Effector memory CD4-positive, alpha-beta T cell (primary cell): ENCODE data around the gene PCDH9.

Source experiments
- DNase-seq, 3 donors: peaks; one replicate each; pipeline ENCODE4 v3.0.0-alpha.2; 2020
- H3K27ac ChIP-seq: 2 replicates; pipeline ENCODE4 v1.7.0; 2013; ENCODE audit warnings: mild to moderate bottlenecking, low read length, moderate library complexity; ENCODE audit not compliant: insufficient read depth, poor library complexity, severe bottlenecking
- H3K27me3 ChIP-seq: replicated peaks from 2 replicates; pipeline ENCODE4 v1.7.0; 2013; ENCODE audit warnings: mild to moderate bottlenecking, low read length; ENCODE audit not compliant: insufficient read depth, control insufficient read depth, poor library complexity, severe bottlenecking
- H3K36me3 ChIP-seq: 2 replicates; pipeline ENCODE4 v1.7.0; 2013; ENCODE audit warnings: mild to moderate bottlenecking, low read length, moderate library complexity; ENCODE audit not compliant: control insufficient read depth, insufficient read depth
- H3K4me1 ChIP-seq: 2 replicates; pipeline ENCODE4 v1.7.0; 2013; ENCODE audit warnings: low read length, mild to moderate bottlenecking; ENCODE audit not compliant: control insufficient read depth, insufficient read depth, poor library complexity, severe bottlenecking
- H3K4me3 ChIP-seq: 2 replicates; pipeline ENCODE4 v1.7.0; 2013; ENCODE audit warnings: low read length, low read depth, mild to moderate bottlenecking; ENCODE audit not compliant: insufficient read depth, poor library complexity, severe bottlenecking
- H3K9me3 ChIP-seq: 2 replicates; pipeline ENCODE4 v1.7.0; 2013; ENCODE audit warnings: mild to moderate bottlenecking, low read length, moderate library complexity; ENCODE audit not compliant: control insufficient read depth

Gene PCDH9

DNA sequence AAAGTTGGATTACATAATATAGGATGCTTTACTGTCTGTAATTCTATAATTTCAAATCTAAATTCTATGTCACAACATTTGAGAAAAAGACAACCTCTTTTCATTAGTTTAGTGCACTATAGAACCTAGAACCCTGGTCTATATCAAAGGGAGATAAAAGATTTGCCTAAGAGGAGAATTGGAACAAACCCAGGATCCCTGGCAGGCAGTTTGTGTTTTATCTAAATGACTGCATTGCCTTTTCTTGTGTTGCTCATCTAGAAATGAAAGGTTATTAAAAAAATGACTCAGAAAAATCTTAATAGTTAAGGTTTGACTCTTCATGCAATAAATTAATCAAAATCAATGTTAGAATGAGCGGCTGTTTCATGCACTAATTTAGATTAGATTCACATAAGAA, 96.7 kb downstream of the PCDH9 start:
- H3K36me3 ChIP-seq: no peaks in the 10 kb centered on the region
- no peak overlapping the region for H3K4me3 ChIP-seq
- no peaks in the 10 kb centered on the region for H3K9me3 ChIP-seq
- H3K27me3 ChIP-seq: no peaks in the 10 kb centered on the region
- no peak overlapping the region for H3K27ac ChIP-seq
- no peak for DNase-seq
- H3K4me1 ChIP-seq: no peaks in the 10 kb centered on the region

DNA sequence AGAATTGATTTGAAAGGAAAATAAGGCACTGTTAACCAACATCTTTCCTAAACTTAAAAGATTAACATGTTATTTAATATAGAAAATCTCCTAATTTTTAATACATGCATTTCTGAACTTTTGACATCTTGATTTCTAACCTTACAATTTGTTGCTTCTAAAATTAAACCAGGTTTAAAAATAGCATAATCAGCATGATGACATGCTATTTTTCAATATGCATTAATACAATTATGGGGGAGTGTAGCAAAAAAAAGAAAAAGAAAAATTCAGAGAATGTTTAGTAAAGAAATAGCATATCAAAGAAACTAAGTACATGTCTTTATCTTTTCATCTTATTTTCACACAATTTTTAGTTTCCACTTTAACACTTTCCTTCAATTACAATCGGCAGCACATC, 98.7 kb downstream of the PCDH9 start:
- no peak for DNase-seq
- H3K4me1 ChIP-seq: no peaks in the 10 kb centered on the region
- no peaks in the 10 kb centered on the region for H3K36me3 ChIP-seq
- no peaks in the 10 kb centered on the region for H3K27me3 ChIP-seq
- H3K27ac ChIP-seq: no peak overlapping the region
- no peak overlapping the region for H3K4me3 ChIP-seq
- no peaks in the 10 kb centered on the region for H3K9me3 ChIP-seq

DNA sequence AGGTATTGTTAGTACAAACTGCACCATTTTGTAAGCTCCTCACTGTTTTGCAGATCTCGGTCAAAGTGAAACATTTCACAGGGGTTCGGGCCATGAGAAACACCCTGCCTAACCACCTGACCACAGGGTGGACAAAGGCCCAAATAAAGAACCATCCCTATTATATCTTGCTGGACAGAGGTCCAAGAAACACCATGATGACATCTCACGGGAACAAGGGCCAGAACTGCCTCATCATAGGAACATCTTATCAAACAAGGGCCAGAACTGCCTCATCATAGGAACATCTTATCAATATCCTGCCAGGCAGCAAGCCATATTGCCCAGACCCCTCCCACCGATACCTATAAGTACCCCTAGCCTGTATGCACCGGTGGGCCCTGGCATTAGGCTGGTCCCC, 99.7 kb downstream of the PCDH9 start:
- H3K36me3 ChIP-seq: no peaks in the 10 kb centered on the region
- H3K27ac ChIP-seq: no peak overlapping the region
- no peak for DNase-seq
- H3K27me3 ChIP-seq: no peaks in the 10 kb centered on the region
- no peaks in the 10 kb centered on the region for H3K4me1 ChIP-seq
- H3K9me3 ChIP-seq: no peaks in the 10 kb centered on the region
- H3K4me3 ChIP-seq: no peak overlapping the region

DNA sequence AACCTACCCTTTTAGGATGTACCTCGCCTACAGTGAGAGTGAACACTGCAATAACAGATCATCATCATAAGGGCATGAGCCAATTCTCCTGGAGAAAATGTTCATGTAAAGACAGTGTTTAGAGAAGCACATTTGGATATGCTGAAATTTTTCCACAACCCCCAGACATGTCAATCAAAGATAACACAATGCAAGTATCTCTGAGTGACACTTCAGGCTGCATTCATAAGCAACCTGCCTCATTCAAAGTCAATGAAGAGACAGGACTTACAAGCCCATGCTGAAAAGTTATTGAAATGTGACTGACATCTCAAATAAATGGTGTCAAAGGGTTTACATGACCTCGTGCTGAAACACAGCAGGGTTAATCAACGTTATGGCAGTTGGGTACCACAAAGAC, 102.0 kb downstream of the PCDH9 start:
- no peak for DNase-seq
- no peak overlapping the region for H3K27ac ChIP-seq
- no peak overlapping the region for H3K4me3 ChIP-seq
- H3K4me1 ChIP-seq: no peaks in the 10 kb centered on the region
- H3K36me3 ChIP-seq: no peaks in the 10 kb centered on the region
- no peaks in the 10 kb centered on the region for H3K9me3 ChIP-seq
- no peaks in the 10 kb centered on the region for H3K27me3 ChIP-seq

DNA sequence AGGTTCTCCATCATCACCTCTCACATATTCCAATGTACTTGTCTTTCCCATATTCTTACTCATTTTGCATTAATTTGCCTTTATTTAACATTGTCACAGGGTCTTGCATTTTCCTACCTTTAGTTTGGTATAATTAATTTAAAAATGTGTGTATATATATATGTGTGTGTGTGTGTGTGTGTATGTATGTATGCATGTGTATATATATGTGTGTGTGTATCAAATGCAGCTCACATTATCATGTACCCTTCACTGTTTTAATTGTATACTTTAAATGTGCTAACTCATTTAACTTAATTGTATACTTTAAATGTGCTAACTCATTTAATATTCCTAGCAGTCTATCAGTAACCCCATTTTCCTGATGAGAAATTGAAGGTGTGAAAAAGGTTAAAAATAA, 104.5 kb downstream of the PCDH9 start:
- Histone ChIP-seq H3K9me3 (no peaks in the 10 kb centered on the region), H3K36me3 (no peaks in the 10 kb centered on the region), H3K4me1 (no peaks in the 10 kb centered on the region), H3K27me3 (no peaks in the 10 kb centered on the region), H3K27ac (no peak overlapping the region), H3K4me3 (no peak overlapping the region)
- DNase-seq: no peak

DNA sequence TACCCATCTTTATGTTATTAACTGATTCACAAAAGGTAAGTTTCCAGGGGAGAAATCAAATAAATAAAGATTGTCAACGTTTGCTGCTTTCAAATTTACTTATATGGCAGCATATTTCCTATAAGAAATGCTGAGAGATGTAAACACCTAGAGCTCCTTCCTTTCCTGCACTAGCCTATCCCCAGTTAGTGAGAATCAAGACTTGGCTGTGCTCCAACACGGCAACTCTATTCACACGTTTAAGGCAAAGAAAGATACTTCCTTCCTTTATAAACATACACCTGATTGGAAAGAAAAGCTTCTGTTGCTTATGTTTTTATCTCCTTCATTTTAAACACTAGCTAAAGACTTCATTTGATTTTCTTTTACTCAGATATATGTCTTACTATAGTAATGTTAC, 107.0 kb downstream of the PCDH9 start:
- DNase-seq: no peak
- Histone ChIP-seq H3K27ac (no peak overlapping the region), H3K4me1 (no peaks in the 10 kb centered on the region), H3K27me3 (no peaks in the 10 kb centered on the region), H3K9me3 (no peaks in the 10 kb centered on the region), H3K36me3 (no peaks in the 10 kb centered on the region), H3K4me3 (no peak overlapping the region)

DNA sequence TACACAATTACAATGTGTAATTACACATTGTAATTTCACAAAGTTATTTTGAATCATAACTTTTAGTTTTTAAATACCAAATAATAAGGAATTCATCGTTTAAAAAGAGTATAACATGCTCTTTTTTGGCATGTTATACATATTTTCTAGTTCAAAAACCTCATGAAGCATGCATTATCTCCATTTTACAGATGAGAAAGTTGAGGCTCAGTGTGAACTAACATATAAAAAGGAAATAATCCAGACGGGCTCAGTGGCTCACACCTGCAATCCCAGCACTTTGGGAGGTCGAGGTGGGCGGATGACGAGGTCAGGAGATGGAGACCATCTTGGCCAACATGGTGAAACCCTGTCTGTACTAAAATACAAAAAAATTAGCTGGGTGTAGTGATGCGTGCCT, 107.9 kb downstream of the PCDH9 start:
- no peak for DNase-seq
- no peaks in the 10 kb centered on the region for H3K36me3 ChIP-seq
- H3K4me3 ChIP-seq: no peak overlapping the region
- no peaks in the 10 kb centered on the region for H3K4me1 ChIP-seq
- H3K27me3 ChIP-seq: no peaks in the 10 kb centered on the region
- H3K9me3 ChIP-seq: no peaks in the 10 kb centered on the region
- no peak overlapping the region for H3K27ac ChIP-seq

DNA sequence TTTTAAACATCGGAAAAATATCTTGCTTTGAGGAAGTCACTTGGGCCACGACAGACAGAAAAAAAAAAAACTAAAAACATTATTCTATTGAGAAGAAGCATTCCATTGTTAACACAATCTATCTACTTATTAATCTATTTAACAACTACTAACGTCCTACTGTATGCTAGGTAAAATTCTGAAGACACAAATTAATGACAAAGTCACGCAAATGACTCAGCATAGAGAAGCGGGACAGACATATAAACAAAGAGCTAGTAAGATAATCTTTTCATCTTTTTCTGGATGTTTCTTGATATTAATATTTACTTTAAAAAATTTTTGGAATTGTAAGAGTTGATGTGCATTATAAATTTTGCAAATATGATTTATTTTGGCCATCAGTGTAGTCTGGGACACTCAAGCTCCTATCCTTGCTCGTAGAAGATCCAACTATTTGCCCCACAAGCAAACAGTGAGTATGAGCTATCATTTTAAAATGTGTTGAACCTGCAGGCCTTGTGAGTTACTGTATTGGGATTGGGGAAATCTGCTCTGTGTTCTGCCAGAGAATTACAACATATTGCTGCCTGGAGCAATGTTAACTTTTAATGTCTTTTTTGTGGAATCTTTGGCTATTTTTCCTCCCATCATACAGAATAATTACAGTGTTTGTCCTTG, 109.1 kb downstream of the PCDH9 start:
- no peak overlapping the region for H3K4me3 ChIP-seq
- no peak for DNase-seq
- no peaks in the 10 kb centered on the region for H3K36me3 ChIP-seq
- H3K4me1 ChIP-seq: no peaks in the 10 kb centered on the region
- no peaks in the 10 kb centered on the region for H3K27me3 ChIP-seq
- H3K9me3 ChIP-seq: no peaks in the 10 kb centered on the region
- H3K27ac ChIP-seq: no peak overlapping the region

DNA sequence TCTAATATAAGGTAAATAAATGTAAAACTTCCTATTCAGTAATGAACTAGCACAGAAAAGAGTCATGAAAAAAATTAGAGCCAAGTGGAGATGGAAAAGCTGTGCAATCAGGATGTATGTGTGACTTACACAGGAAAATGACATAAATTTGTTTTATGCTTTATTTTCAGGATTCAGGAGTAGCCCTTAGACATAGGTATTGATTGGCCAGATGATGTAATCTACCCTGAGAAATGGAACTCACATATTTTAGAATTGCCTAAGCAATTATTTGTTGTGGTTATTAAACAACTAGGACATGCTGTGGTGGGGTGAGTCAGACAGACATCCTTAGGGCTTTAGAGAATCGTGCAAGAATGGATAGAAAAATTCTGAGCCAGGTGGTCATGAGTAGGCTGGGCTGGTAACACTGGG, 110.6 kb downstream of the PCDH9 start:
- H3K4me1 ChIP-seq: no peaks in the 10 kb centered on the region
- no peaks in the 10 kb centered on the region for H3K36me3 ChIP-seq
- H3K9me3 ChIP-seq: no peaks in the 10 kb centered on the region
- no peak for DNase-seq
- H3K27me3 ChIP-seq: no peaks in the 10 kb centered on the region
- no peak overlapping the region for H3K27ac ChIP-seq
- H3K4me3 ChIP-seq: no peak overlapping the region

DNA sequence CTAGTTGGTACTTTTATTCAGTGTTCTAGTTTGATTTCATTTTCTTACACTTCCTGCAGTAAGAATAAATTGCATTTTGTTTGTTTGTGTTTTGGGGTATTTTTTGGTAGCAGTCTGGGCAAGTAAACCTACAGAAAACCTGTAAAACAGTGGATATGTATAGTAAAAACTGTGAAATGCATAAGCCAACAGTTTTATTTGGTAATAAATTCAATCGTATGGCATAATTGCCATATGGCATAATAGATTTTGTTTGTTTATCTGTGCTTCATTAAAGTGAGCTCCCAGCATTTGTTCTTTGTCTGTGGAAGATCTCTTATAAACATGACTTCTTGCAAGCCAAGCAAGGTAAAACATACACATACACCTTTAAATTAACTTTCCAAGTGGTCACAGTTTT, 111.9 kb downstream of the PCDH9 start:
- H3K27me3 ChIP-seq: no peaks in the 10 kb centered on the region
- H3K9me3 ChIP-seq: no peaks in the 10 kb centered on the region
- no peaks in the 10 kb centered on the region for H3K36me3 ChIP-seq
- DNase-seq: no peak
- no peak overlapping the region for H3K27ac ChIP-seq
- H3K4me3 ChIP-seq: no peak overlapping the region
- H3K4me1 ChIP-seq: no peaks in the 10 kb centered on the region
